NT2/D1 (cell line): ENCODE measurements around the gene SLC30A1.

Experiments
- SUZ12 ChIP-seq: IDR thresholded peaks from 2 replicates; pipeline ENCODE4 v1.6.1; 2011; ENCODE audit not compliant: insufficient read length, insufficient read depth; ENCODE audit errors: extremely low read depth
- ZNF274 ChIP-seq: IDR thresholded peaks from 2 replicates; pipeline ENCODE4 v1.6.1; 2011; ENCODE audit warnings: mild to moderate bottlenecking, low read depth, low read length

GRCh38 chr1:211589782-211590721 lies 11.1 kb upstream of the SLC30A1 start:
- TF ChIP-seq ZNF274 (no peak), SUZ12 (no peak)
